GM19328 (cell line): Measurements from ENCODE around the gene GNG2.
A peak's percentile ranks its signal among the peaks of the same experiment; 100 is the strongest.
"Not testable (repeated sequence)": the region's sequence is repeated elsewhere in the genome, so short reads cannot be mapped to it uniquely, and the experiment has no call there.

Experiments used
- ATAC-seq: cut with Tn5 transposase; IDR thresholded peaks from one replicate; pipeline ENCODE4 v1.9.1; 2021; ENCODE audit warnings: mild to moderate bottlenecking, moderate library complexity; ENCODE audit not compliant: unreplicated experiment

Gene GNG2

DNA sequence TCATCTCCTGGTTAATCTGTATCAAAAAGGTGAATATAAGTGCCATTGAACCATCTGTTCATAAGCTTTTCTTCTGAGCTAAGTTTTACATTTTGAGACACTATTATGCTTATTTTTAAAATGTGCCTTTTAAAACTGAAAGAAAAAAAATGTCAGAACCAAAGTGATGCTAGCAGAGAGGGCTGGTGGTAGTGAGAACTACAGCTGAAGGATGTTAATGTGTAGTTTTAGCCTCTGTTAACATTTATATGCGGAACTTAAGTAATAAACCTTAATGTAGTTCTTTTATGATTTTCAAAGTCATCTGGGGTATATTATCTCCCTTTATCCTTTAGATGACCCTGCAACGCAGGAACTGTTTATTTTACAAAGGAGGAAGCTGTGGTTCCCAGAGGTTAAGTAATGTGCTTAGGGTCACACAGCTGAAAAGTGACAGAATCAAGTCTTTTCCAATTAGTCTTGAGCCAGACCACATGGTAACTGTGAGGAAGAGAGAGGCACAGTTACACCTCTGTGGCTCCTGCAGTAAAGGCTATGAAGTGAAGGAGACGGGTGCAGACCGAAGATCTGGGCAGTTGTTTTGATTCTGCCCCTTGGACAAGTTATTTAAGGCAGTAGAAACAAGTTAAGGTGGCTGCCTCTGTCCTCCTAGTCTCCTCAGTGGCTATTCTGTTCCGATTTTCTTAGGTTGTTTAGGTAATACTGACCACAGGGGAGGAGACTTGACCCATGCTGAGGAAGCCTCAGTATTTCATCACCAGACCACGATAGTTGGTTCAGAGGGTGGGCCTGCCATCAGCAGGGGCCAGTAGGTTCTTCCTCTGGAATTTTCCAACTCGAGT is 23.9 kb downstream of the GNG2 start:
- peak; percentile 64 for ATAC-seq

DNA sequence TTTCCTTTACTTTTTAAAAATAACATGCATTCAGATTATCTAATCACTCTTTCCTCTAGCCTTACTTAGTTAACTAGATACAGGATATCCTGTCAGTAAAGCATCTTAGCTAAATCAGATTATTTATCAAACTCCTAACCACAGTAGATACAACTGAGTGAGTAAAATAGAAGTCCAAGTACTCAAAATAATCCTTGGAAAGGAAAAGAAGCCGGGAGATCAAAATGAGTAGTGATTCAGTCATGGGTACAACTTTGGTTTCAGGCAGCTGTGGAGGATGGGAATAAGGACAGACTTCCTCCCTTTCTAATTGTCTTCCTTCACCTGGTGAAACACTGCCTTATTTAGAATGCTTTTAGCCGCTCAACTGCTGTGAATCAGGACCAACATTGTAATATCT is 29.4 kb downstream of the GNG2 start:
- ATAC-seq: no peak

DNA sequence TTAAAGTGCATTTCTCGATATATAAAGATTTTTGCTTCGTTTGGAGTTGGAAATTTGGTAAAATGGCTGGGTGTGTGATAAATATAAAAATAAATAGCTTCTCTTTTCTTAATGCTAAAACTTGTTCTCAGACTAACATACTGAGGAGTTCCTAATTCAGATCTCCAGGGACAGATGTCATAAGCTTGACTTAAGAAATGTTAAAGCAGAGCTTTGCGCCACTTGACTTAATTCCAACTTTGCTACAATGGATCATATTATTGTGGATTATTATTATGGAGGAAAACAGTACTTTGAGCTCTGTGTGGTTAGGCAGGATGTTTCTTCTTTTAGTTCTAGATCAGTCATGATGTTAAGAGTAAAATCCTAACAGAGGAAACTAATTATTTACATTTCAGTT is 33.8 kb downstream of the GNG2 start:
- no peak for ATAC-seq

DNA sequence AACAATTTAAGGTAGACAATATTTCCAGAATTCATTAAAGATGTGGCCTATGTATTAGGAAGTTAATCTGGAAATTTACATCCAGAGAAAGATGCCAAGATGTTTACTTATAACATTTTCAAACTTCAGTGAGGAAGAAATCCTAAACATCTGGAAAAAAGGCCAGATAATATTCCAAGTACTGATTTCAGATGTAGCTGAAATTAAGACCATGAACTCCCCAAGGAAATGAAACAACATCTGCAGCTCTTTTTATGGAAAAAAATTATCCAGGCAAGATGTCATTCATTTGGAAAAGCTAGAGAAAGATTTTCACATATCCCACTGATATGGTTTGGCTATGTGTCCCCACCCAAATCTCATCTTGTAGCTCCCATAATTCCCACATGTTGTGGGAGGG is 35.0 kb downstream of the GNG2 start:
- ATAC-seq: no peak

DNA sequence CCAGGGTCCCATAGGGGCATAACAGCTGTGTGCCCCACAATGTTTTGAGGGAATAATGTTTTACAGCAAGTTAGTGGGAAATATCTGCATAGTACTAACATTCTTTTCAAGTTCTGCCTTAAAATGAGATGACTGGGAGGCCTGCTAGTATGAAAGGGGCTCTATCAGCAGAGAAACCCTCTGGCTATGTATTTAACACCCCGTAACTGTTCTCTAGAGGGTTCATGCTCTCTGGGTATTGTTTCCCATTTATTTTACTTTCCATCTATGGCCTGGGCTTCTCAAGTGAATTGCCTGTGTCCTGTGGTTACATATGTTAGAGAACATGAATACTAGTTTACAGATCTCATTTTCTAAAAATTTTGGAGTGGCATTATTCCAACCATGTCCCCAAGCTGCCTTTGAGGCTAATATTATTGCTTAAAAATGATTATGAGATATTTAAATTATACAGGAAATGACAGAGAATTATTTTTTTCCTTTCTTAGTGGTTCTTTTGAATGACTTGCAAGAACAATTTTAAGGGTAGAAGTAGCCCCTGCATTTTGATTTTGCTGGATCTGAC is 37.5 kb downstream of the GNG2 start:
- no peak for ATAC-seq

DNA sequence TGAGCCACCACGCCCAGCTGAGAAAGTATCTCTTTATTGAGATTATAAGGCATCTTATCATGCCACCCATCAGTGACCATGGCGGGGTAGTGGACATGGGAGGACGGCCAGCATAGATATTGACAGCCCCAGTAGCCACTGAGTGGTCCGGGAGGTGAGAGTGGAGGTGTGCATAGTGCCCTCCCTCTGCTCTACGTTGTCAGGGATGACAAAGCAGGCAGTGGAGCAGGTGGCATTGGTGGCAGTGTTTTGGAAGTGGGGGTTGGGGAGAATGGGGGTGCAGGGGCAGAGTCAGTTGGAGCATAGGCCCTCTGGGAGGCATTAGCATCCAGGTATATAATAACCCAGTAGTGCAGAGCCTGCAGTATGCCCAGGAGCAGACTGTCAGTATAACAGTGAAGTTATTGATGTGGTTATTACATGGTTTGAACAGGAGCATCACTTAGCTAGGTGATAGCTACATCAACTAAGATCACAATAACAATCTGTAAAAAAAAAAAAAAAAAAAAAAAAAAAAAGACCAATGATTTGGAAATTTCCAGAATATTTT is 41.1 kb downstream of the GNG2 start:
- ATAC-seq: no peak

DNA sequence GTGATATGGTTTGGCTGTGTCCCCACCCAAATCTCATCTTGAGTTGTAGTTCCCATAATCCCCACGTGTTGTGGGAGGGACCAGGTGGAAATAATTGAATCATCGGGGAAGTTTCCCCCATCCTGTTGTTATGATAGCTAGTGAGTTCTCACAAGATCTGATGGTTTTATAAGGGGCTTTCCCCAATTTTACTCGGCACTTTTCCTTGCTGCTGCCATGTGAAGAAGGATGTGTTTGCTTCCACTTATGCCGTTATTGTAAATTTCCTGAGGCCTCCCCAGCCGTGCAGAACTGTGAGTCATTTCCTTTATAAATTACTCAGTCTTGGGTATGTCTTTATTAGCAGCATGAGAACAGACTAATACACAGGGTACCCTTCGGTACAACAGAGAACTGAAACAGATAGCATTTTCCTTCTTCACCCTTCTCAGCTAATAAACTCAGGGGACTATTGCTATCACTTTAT is 45.3 kb downstream of the GNG2 start:
- ATAC-seq: not testable (repeated sequence)

DNA sequence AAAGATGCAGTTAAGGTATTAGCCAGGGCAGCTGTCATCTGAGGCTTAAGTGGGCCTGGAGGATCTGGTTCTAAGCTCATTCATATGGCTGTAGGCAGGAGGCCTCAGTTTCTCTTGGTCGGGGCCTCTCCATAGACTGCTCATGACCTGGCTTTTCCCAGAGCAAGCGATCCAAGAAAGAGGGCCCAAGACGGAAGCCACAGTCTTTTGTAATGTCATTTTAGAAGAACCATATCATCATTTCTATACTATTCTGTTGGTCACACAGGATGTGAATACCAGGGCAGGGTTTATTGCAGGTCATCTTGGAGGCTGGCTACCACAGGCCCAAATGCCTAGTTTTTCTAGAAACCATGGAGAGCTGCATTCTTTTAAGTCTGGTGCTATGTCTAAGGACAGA is 47.7 kb downstream of the GNG2 start:
- ATAC-seq: no peak

DNA sequence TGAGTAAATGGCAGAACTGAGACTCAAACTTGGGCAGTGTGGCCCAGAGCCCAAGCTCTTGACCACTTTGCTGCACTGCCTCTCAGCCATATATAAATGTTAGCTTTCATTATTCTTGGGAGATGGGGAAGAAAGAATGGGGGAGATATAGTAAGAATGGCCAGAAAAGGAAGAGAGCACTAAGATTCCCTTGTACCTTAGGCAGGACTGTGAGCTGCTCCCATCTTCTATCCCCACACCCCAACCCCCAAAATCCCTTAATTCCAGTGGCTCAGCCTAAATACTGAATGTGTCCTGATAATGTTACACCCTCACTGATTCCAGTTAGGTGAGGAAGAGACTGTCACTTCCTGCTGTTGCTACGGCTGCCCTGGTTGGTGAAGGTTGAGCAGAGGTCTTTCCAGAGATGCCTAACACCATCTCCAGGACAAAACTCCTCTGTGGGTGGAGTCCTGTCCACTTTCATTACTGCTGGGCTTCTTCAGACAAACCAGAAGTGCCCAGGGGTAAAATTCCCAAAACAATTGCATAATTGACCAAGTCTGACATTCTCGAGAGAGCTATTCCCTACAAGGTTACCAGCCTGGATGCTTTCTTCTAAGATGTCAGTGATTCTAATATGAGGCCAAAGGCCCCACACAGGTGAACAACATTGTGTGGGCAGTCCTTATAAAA is 51.8 kb downstream of the GNG2 start:
- no peak for ATAC-seq

DNA sequence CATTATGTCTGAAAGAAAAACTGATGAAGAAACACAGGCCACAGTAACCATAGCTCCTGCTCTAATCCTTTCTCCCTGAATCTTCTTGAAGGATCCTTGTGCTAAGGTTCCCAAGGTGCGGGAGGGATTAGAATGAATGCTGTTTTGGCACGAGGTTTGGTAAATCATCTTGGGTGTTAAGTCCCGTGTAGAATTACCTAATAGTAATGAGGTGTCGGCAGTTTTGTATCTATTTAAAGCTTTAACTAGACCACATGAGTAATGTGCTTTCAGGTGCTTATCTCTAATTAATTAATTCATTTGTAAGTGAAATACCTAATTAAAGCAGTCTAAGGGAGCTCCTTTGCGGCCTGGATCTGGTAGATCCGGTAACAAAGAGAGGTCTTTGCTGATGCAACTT is 53.9 kb downstream of the GNG2 start:
- no peak for ATAC-seq

DNA sequence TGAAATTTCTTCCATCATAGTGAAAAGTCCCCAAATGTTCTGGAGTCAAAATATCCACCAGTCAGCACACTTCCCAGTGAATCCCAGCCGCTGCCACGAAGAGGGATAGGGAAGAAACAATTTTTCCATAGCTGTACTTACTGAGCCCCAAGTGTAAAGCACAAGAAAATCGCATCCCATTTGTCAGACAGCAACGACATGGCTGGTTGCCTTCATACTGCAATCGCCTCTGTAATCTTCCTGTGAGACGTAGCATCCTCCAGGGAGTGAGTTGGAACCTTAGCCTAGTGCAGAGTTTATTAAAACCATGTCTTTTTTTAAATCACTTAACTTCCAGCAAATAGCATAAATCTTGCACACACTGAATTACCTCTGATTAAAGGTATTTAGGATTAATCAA is 56.8 kb downstream of the GNG2 start:
- no peak for ATAC-seq

DNA sequence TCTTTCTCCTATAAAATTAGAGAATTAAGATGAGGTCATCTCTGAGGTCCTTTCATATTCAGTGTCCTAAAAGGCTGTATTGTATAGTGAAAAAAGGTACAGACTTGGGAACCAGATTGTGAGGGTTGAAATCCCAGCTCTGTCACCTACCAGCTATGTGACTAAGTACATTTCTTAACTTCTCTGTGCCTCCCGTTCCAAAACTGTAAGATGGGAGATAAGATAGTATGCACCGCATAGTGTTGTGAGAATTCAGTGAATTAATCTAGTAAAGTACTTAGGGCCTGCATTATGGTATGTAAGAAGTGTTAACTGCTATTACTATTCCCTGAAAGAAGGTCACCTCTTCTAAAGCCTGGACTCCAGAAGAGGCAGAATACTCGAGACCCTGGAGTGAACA is 60.6 kb downstream of the GNG2 start:
- no peak for ATAC-seq

DNA sequence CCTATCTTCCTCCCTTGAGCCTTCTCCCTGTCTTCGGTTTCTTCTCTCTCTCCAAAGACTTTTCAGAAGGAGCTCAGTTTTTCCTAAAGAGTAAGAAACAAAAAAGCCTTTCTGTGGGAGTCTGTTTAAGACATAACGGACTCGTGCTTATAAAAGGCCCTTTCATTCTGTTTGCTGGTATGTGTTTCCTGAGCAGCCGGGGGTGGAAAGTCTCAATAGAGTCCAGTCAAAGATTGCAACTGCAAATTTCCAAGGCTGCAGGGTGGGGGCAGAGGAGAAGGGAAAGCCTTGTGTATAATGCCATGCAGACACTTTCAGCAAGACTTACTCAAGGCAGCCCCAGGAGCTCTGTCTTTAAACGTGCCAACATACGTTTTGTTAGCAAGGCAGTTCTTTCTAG is 62.2 kb downstream of the GNG2 start:
- ATAC-seq: no peak

DNA sequence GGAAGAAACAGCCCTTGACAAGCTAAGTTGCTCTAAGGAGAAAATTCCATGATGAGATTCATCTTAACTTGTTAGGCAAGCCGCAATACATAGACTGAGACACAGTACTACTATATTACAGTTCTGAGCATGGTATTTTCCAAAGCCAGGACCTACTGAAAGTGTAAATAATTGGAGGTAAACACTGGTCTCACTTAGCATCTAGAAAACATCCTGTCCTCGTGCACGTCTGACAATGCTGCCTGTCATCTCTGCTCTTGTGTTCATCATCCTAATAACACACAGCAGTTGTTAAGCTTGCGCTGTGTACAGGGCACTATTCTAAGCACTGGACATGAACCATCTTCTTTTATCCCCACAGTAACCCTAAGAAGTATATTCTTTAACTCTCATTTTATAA is 64.2 kb downstream of the GNG2 start:
- ATAC-seq: no peak

DNA sequence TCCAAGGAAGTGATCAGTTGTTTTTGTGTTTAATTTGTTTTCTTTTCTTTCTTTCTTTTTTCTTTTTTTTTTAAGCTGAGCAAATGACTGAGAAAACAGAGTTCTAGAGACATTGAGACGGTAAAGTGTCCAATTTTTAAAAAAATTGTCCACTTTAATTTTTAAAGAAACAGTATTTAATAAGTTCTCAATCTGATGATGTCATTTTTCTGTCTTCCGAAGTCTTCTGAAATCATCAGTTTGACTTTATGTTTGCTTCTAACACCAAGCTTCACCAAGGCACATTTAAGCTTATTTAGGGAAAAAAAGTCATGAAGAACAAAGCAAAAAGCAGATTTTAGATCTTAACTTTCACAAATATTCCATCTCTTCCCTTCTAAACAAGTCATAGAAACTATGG is 65.6 kb downstream of the GNG2 start:
- no peak for ATAC-seq

DNA sequence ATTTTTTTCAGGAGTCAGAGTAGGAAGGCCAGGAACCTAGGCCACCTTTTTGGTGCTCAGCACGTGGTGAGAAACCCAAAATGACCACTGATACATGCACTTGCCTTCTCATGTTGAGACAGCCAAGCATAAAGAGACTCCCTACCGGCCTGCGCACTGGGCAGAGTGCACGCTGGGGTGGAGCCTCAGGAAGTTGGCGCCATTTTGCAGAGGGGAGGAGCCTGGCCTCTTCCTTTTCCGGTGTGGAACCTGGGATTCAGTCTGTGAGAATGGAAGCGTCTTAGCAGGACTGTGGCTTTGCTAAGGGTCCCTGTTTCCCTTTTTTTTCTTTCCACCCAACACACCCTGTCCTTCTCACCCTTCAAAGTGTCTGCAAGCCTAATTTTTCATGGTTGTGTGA is 66.0 kb downstream of the GNG2 start:
- ATAC-seq: no peak

DNA sequence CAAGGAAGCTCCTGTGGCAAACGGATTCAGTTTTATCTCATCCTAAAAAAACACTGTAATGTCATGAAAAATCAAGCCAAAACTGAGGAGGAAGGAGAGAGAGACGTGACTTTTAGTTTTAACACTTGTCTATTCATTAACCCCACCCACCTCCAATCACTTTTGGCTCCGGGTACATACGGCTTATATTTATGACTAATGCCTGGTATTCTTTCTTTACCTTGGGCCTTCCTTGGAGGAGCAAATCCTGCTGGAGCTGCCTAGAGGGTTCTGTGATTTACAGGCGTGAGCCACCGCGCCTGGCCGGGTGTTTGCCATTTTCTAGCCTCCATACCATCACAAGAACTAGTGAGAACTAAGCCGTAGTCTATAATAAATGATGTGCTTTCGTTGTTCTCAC is 68.2 kb downstream of the GNG2 start:
- no peak for ATAC-seq

DNA sequence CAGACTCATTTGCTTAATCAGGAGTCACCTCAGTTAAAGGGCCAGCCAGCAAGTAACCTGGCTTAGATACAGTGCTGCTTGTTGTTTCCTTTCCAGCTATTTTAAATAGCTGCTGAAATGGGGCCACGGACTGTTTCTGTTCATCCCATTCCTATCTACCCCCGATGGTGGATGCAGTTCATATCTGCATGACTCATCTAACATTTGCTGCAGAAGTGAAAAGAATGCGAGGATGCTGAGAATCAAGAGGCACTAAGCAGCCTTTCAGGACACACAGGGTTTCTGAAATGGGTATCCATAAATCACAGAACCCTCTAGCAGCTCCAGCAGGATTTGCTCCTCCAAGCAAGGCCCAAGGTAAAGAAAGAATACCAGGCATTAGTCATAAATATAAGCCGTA is 68.8 kb downstream of the GNG2 start:
- no peak for ATAC-seq

DNA sequence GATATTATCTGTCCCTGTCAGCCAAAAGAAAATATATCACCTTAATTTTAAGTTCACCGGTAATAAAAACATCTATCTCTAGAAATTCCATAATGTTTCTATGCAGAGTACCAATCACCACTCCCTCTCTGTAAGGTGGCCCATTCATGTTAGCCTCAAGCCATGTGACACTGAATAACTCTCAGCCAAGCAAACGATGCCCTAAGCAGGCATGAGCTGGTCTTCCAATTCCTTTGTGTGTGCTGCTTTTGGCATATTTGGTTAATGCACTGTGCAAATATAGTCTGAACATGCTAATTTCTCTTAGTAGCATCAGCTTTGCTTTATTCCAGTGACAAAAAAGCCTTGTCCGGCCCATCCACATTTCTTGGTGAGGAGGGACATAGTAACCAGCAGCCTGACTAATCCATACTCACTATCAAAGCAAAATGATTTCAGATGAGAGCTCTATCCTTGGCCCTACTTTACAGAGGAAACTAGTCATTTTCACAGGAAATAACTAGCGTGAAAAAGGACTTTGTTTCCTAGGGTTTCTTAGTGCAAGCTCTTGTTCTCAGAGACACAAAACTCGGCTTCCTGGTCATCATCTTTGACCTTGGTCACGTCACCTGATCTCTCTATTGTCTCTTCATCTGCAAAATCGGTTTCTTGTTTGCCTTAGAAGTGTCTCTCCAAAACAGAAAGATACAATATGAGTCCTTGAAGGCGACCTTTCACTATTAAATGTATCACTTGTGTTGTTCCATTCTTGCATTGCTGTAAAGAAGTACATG is 69.7 kb downstream of the GNG2 start:
- ATAC-seq: no peak

DNA sequence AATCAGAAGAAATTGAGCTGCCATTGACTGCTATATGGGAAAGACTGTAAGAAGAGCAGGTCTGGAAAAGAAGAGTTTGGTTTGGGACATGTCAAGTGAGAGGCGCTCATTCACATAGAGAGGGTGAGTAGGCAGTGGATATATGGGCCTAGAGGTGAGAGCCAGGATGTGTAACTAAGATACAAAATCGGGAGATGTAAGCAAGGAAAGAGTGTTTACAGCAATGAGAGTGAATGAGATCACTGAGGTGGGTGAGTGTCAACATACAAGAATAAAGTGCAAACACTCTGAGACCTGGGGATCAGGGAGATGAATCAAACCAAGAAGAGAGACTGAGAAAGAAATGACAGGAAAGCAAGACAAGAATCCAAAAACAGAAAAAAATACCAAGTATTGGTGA is 70.9 kb downstream of the GNG2 start:
- no peak for ATAC-seq

DNA sequence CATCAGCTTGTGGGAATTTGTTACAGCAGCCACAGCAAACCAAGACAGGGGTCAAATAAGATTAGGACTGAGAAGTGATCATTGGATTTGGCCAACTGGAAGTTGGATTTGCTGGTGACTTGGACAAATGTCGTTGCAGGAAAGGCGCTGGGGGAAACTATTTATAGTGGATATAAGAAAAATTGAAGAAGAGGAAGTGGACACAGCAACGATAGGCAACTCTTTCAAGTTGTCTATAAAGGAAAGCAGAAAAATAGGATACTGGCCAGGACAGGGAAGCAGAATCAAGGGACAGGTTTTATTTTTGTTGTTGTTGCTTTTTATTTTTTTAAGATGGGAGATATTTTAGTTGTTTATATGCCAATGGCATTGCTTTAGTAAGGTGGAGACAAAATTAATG is 72.8 kb downstream of the GNG2 start:
- no peak for ATAC-seq
